Measurements from ENCODE around the gene KCNAB1. TPM values are rescaled to one million over a fixed set of nuclear protein-coding genes. Genes with fewer than 3 reads are reported as not detected.

KCNAB1 gene
- total and polyA plus RNA-seq, 2 of the 8 experiments (the other 6 are each of a cell fraction or from before 2014, with no cell fraction given): 0.51 to 2.3 TPM

- no peak overlapping the region for H2BK5ac ChIP-seq (ENCODE audit: low read depth, low read length)
- H3K9me3 ChIP-seq (ENCODE audit: insufficient read depth in 2 of 2, low read depth in 1 of 2, low read length in 1 of 2): no peaks in the 10 kb centered on the region
- no peaks in the 10 kb centered on the region for H3K36me3 ChIP-seq (ENCODE audit: control insufficient read depth in 2 of 4, insufficient read depth in 4 of 4, low read length in 3 of 4)
- H4K5ac ChIP-seq (ENCODE audit: insufficient read length, low read depth, low read length): no peak overlapping the region
- no peak overlapping the region for H3K27ac ChIP-seq (ENCODE audit: low read depth, low read length)
- H3K23me2 ChIP-seq (ENCODE audit: low read depth, low read length): no peaks in the 10 kb centered on the region
- H2AK5ac ChIP-seq (ENCODE audit: low read depth, low read length): no peak overlapping the region
- no peaks in the 10 kb centered on the region; a peak in 2 of 7 replicates for H3K27me3 ChIP-seq (replicated peaks in 1 of 4; ENCODE audit: control insufficient read depth in 3 of 4, extremely low read depth in 1 of 4, insufficient read depth in 3 of 4, low read length in 3 of 4)
- DNase-seq (ENCODE audit: low read depth in 1 of 2, low spot score in 2 of 2) (no peak), FAIRE-seq (no peak)
- H3K79me1 ChIP-seq (ENCODE audit: low read depth, low read length): no peaks in the 10 kb centered on the region
- H3K79me2 ChIP-seq (ENCODE audit: control insufficient read depth in 1 of 2, insufficient read depth in 2 of 2, low read length in 2 of 2): no peaks in the 10 kb centered on the region
- H2BK20ac ChIP-seq (ENCODE audit: low read length): no peak overlapping the region
- H3K9ac ChIP-seq (replicated peaks in 1 of 4; ENCODE audit: extremely low read depth in 1 of 4, low read depth in 3 of 4, low read length in 3 of 4): no peak overlapping the region
- H2BK15ac ChIP-seq (ENCODE audit: low read length): no peak overlapping the region
- no peak overlapping the region for H3K14ac ChIP-seq (ENCODE audit: insufficient read length)
- no peak overlapping the region for H4K91ac ChIP-seq (replicated peaks; ENCODE audit: insufficient read length, low read length)
- no peak overlapping the region for H2BK120ac ChIP-seq (replicated peaks; ENCODE audit: low read depth, low read length)
- H4K8ac ChIP-seq (ENCODE audit: extremely low read depth, insufficient read depth, low read length): no peak overlapping the region
- ChIA-PET POLR2A (ENCODE audit: partially characterized antibody) (no interaction called here), CTCF (ENCODE audit: partially characterized antibody) (no interaction called here)
- no peaks in the 10 kb centered on the region for H3K4me1 ChIP-seq (replicated peaks in 1 of 4; ENCODE audit: control insufficient read depth in 3 of 4, insufficient read depth in 4 of 4, low read length in 3 of 4)
- no peak overlapping the region for H3K23ac ChIP-seq (ENCODE audit: insufficient read length)
- WGBS, 2 experiments (ENCODE audit: extremely low coverage in 1 of 2, insufficient coverage in 1 of 2, insufficient read length in 1 of 2, insufficient replicate concordance in 2 of 2, low coverage in 1 of 2, low lambda C conversion rate in 2 of 2, missing lambda C conversion rate in 1 of 2): 100% methylated on average over 2 of the region's 2 CpGs; no CpG with 5 or more reads in 1 of the 2 experiments
- H3K4ac ChIP-seq (replicated peaks; ENCODE audit: insufficient read length, low read depth, low read length): no peak overlapping the region
- no peak overlapping the region for H2AFZ ChIP-seq (ENCODE audit: low read length)
- no peaks in the 10 kb centered on the region for H4K20me1 ChIP-seq (replicated peaks in 1 of 2; ENCODE audit: control insufficient read depth in 1 of 2, insufficient read depth in 2 of 2, low read length in 2 of 2)
- no peak overlapping the region for H3K18ac ChIP-seq (ENCODE audit: extremely low read depth, low read length)
- no peak overlapping the region for H2BK12ac ChIP-seq (ENCODE audit: low read depth, low read length)
- no peak overlapping the region for H3K4me3 ChIP-seq (ENCODE audit: extremely low read depth in 1 of 4, insufficient read depth in 2 of 4, low read depth in 3 of 4, low read length in 4 of 4)
- H3K4me2 ChIP-seq (ENCODE audit: insufficient read depth in 1 of 2, low read depth in 2 of 2, low read length in 2 of 2): no peak overlapping the region
- no peak overlapping the region for H3K56ac ChIP-seq (replicated peaks; ENCODE audit: insufficient read length, low read depth, low read length)
- TF ChIP-seq FOSL1 (IDR thresholded peaks at IDR 0.05; ENCODE audit: insufficient read depth, low read depth, low read length) (no peak), SIN3A (conservative IDR thresholded peaks at IDR 0.05 in 1 of 2, IDR thresholded peaks at IDR 0.05 in 1 of 2; ENCODE audit: low read depth in 1 of 2, low read length in 2 of 2) (no peak), ZNF274 (IDR thresholded peaks at IDR 0.05; ENCODE audit: borderline replicate concordance, extremely low read depth, low read length) (no peak), CTBP2 (IDR thresholded peaks at IDR 0.05; ENCODE audit: borderline replicate concordance, insufficient read depth, insufficient read length, low read length) (no peak), BACH1 (IDR thresholded peaks at IDR 0.05; ENCODE audit: low read length) (no peak)
Observed at GRCh38 chr3:156298938-156299337, 178.6 kb downstream of the KCNAB1 start.

All from H1 (cell line).